NB4 (cell line): Measurements from ENCODE around the gene MPHOSPH8.

ENCODE experiments used
- DNase-seq: peaks from one replicate; pipeline ENCODE4 v3.0.0; 2010; ENCODE audit warnings: low read depth
- H3K4me3 ChIP-seq: one replicate; pipeline ENCODE4 v1.5.1; 2011; ENCODE audit warnings: mild to moderate bottlenecking, low read depth, low read length, moderate library complexity
- MYC ChIP-seq: IDR thresholded peaks from 2 replicates; pipeline ENCODE4 v1.6.1; 2011; ENCODE audit warnings: low read depth, low read length
- POLR2A ChIP-seq: IDR thresholded peaks from 2 replicates; pipeline ENCODE4 v1.6.1; 2011; ENCODE audit warnings: mild to moderate bottlenecking; ENCODE audit not compliant: insufficient read length; ENCODE audit errors: extremely low read depth
- TF ChIP-seq, protein P1 (sequence below): IDR thresholded peaks from 2 replicates; pipeline ENCODE4 v1.6.1; 2011; ENCODE audit warnings: low read depth, low read length
- TF ChIP-seq, protein P2 (sequence below): IDR thresholded peaks from one replicate; pipeline ENCODE4 v1.5.1; 2012; ENCODE audit warnings: low read depth, low read length

Gene MPHOSPH8

DNA sequence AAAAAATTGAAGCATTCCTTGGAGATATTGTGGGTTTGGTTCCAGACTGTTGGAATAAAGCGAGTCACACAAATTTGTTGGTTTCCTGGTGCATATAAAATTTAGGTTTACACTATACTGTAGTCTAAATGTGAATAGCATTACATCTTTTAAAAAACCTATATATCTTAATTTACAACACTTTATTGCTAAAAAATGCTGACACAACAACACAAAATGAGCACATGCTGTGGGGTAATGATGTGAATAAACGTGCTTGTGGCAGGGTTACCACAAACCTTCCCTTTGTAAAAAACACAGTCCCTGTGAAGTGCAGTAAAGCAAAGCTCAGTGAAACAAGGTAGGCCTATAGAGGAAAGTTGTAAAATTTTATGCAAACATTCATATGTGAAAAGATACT lies 27.7 kb downstream of the MPHOSPH8 start:
- no peak for DNase-seq
- TF ChIP-seq, protein P1, sequence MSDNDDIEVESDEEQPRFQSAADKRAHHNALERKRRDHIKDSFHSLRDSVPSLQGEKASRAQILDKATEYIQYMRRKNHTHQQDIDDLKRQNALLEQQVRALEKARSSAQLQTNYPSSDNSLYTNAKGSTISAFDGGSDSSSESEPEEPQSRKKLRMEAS: no peak
- no peak for TF ChIP-seq POLR2A
- TF ChIP-seq, protein P2, sequence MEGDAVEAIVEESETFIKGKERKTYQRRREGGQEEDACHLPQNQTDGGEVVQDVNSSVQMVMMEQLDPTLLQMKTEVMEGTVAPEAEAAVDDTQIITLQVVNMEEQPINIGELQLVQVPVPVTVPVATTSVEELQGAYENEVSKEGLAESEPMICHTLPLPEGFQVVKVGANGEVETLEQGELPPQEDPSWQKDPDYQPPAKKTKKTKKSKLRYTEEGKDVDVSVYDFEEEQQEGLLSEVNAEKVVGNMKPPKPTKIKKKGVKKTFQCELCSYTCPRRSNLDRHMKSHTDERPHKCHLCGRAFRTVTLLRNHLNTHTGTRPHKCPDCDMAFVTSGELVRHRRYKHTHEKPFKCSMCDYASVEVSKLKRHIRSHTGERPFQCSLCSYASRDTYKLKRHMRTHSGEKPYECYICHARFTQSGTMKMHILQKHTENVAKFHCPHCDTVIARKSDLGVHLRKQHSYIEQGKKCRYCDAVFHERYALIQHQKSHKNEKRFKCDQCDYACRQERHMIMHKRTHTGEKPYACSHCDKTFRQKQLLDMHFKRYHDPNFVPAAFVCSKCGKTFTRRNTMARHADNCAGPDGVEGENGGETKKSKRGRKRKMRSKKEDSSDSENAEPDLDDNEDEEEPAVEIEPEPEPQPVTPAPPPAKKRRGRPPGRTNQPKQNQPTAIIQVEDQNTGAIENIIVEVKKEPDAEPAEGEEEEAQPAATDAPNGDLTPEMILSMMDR: no peak
- no peak for TF ChIP-seq MYC
- H3K4me3 ChIP-seq: no peak overlapping the region

DNA sequence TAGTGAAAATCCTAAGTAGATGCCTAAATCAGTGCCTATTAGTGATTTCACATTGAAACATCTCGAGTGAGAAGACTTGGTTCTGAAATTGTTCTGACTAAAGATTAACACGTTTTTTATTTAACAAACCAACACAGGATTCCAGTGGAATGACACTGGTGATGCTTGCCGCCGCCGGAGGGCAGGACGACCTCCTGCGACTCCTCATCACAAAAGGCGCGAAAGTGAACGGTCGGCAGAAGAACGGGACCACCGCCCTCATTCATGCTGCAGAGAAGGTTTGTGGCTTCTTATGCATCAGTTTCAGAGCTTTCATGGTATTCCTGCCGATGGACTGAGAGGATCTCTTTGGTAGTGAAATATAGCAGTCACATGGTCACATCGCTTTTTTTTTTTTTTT lies 28.1 kb downstream of the MPHOSPH8 start:
- no peak overlapping the region for H3K4me3 ChIP-seq
- TF ChIP-seq, protein P2: no peak
- no peak for TF ChIP-seq POLR2A
- TF ChIP-seq, protein P1: no peak
- no peak for TF ChIP-seq MYC
- no peak for DNase-seq

DNA sequence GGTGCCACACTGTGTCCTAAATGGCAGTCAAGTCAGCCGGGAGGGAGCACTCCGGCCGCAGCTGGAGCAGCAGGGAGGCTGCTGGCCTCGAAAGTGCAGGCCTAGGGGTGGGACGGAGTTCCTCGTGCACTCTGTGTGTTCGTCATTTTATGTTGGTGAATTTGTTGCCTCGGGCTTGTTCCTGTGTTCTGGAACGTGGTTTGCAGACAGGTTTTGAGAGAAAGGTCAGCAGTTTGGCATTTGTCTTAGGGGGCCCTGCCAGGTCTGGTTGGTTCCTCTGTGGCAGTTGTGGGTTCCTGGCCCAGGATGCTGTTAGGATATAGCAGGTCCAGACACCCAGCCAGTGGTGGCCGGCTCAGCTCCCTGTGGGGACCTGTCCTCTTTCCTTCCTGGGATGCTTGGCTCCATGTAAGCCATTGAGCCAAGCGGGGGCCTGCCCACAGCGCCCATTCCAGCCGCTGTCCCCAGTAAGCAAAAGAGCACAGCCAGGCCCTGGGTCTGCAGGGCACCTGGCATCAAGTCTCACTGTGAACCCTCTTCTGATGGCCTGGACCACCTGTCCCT lies 30.0 kb downstream of the MPHOSPH8 start:
- no peak for DNase-seq
- no peak overlapping the region for H3K4me3 ChIP-seq
- TF ChIP-seq, protein P1: no peak
- TF ChIP-seq MYC (no peak), POLR2A (no peak)
- TF ChIP-seq, protein P2: no peak

DNA sequence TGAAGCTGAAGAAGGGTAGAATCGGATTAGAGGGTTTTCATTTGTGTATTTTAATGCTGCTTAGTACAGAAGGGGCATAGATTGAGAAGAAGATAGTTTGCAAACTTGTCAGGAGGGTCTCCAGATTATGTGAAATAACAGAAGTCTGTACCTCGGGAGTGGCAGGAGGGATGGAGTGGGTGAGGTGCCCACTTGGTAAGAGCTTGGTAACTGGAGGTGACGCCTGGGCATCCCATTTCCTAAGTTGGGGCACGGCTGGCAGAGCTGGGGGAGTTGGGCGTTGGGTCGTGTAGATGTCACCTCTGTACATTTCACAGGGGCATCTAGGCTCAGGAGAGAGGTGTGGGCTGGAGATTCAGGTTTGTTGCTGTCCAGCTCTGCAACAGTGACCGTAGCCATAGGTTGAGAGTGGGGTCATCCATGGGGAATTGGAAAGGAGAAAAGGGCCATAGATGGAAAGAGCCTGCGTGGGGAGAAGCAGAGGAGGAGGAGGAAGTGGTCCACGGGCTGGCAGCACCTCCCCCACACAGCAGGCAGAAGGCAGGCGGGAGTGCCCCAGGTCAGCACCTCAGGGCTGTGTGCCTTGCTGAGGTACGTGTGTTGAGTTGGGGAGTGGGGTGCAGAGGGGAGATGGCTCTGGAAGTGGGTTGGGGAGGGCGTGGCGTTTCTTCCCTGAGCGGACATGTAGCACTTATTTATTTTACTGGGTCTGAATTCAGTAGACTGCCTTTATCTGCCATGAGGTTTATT lies 31.2 kb downstream of the MPHOSPH8 start:
- TF ChIP-seq, protein P1: 0 out of 2 replicates have a peak, but pooled peaks have one; percentile 34
- TF ChIP-seq, protein P2: no peak
- H3K4me3 ChIP-seq: no peak overlapping the region

DNA sequence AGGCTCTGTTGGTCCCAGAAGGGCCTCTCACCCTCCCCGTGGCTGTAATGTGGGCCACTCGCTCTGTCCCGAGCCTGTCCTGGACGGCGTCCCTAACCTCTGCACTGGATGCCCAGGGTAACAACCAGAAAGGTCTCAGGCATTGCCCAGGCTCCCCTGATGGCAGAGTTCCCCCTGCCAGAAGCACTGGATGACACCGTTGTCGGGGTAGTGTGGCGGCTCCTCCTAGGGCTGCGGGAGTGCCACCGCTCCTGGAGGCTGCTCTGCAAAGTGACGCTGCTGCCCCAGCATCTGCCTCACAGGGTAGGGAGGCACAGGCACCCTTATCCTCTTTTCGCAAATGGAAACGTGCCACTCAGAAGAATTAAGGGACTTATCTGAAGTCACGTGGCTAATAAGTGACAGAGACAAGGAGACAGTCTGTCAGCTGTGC lies 32.0 kb downstream of the MPHOSPH8 start:
- no peak for DNase-seq
- TF ChIP-seq, protein P2: no peak
- TF ChIP-seq MYC: no peak
- no peak for TF ChIP-seq POLR2A
- TF ChIP-seq, protein P1: no peak
- no peak overlapping the region for H3K4me3 ChIP-seq

More for the DNA sequence above, 31.2 kb downstream of the MPHOSPH8 start:
- DNase-seq: peak; percentile 60
